Adrenal gland (tissue), 5 donors: Measurements from ENCODE around the gene TICRR.

Experiments used
- POLR2A ChIP-seq, 2 donors: fragments of 450-650 bp; IDR thresholded peaks; one replicate each; pipeline ENCODE4 v1.6.1; 2017; ENCODE audit warnings: antibody characterized with exemption in 2 of 2, mild to moderate bottlenecking in 2 of 2, moderate library complexity in 1 of 2
- TF ChIP-seq, protein P1 (sequence below), 6 experiments: fragments of 450-650 bp in 4 of 6; fragments of 200-600 bp in 2 of 6; sonication (generic) in 1 of 6; IDR thresholded peaks; 1 replicate in 5 of 6; 2 replicates in 1 of 6; pipeline versions ENCODE4 v1.5.1 to v1.8.0; 2016 to 2021; ENCODE audit warnings: antibody characterized with exemption in 6 of 6, mild to moderate bottlenecking in 2 of 6, moderate library complexity in 1 of 6
- donor health status: DM: no; HTN: no; CAD: no.

DNA sequence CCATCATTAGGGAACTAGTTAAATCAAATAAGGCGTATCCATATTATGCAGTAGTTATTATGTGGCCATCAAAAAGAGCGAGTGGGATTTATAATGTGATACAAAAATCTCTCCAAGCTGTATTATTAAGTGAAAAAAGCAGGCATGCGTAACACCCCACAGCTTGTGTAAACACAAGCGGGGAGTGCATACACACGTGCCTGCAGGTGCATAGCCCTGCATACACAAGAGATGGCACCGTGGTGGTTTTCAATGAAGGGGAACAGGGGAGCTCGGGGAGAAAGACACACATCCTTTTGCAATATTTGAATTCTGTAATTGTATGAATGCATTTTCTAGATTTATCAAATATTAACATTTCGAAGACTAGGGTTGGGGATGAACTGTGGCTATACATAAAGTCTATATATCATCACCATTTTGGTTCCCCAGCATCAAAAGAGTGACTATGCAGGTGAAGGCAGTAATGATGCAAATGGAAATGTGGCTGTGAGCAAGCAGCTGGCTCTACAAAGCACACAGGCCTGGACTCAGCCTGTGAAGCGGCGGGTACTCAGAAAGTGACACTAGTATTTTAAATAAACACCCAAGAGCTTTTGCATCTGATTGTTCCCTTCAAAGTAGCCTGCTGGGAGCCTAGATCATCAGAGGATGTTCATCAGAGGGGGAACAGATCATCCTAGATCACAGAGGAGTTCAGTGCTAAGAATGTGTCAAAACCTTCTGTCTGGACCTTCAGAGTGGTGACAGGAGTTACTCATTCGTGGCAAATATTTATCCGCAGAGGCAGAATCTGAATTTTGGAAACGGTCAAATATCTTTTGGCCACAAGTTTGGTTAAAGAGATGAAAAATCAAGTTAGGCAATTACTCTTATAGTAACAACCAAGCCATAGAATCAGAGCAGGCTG lies 89.4 kb downstream of the TICRR start:
- TF ChIP-seq, protein P1, sequence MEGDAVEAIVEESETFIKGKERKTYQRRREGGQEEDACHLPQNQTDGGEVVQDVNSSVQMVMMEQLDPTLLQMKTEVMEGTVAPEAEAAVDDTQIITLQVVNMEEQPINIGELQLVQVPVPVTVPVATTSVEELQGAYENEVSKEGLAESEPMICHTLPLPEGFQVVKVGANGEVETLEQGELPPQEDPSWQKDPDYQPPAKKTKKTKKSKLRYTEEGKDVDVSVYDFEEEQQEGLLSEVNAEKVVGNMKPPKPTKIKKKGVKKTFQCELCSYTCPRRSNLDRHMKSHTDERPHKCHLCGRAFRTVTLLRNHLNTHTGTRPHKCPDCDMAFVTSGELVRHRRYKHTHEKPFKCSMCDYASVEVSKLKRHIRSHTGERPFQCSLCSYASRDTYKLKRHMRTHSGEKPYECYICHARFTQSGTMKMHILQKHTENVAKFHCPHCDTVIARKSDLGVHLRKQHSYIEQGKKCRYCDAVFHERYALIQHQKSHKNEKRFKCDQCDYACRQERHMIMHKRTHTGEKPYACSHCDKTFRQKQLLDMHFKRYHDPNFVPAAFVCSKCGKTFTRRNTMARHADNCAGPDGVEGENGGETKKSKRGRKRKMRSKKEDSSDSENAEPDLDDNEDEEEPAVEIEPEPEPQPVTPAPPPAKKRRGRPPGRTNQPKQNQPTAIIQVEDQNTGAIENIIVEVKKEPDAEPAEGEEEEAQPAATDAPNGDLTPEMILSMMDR (IDR thresholded peaks at IDR 0.05): no peak
- no peak for TF ChIP-seq POLR2A (IDR thresholded peaks at IDR 0.05)
